Measurements from ENCODE around the gene PPP2R5D. TPM values are rescaled to one million over a fixed set of nuclear protein-coding genes. Genes with fewer than 3 reads are reported as not detected.
A peak's percentile ranks its signal among the peaks of the same experiment; 100 is the strongest.
"Not testable (repeated sequence)": the region's sequence is repeated elsewhere in the genome, so short reads cannot be mapped to it uniquely, and the experiment has no call there.

Gene PPP2R5D
- 10 to 100 TPM; 25.2 to 30.2 TPM for total RNA-seq
- long read RNA-seq, transcript PPP2R5D-208 (16 exons, 3,044 nt) = major isoform, 9 of 27 reads
- long read RNA-seq, partial matches to known transcripts = 16 of 27 reads
- long read RNA-seq, other reads (novel, unspliced or antisense) = 0 of 27 reads

GRCh38 chr6:42984001-42984923, at the start of gene PPP2R5D:
TSS of gene PPP2R5D (plus strand) at chr6:42984570. CDS start at chr6:42984678, 108 bp downstream.
- intact Hi-C loops (cut with DNase I) = loop anchor here in 1 of 2 donors (5.0 kb wide), 1 partner anchor 52 kb away; no protein-coding TSS in a partner anchor
- ATAC-seq (peak; percentile 96 to 97), DNase-seq (peak; percentile 98)

- no peak for DNase-seq
- no peak for ATAC-seq
- intact Hi-C loops (cut with DNase I) = no loop called here
Measured at GRCh38 chr6:42935322-42935721, 49.0 kb upstream of the PPP2R5D start.

GRCh38 chr6:42936398-42936797, 48.0 kb upstream of the PPP2R5D start:
- intact Hi-C loops (cut with DNase I) = no loop called here
- DNase-seq = no peak
- no peak for ATAC-seq

GRCh38 chr6:42937548-42938427, 46.6 kb upstream of the PPP2R5D start:
- ATAC-seq = no peak
- no peak for DNase-seq
- intact Hi-C loops (cut with DNase I) = no loop called here

GRCh38 chr6:42938428-42938796, 46.0 kb upstream of the PPP2R5D start:
- intact Hi-C loops (cut with DNase I) = no loop called here
- no peak for ATAC-seq
- no peak for DNase-seq

- peak in 1 of 2 donors; percentile 21 for ATAC-seq
- intact Hi-C loops (cut with DNase I) = no loop called here
- DNase-seq = no peak
Measured at GRCh38 chr6:42938987-42939809, 45.2 kb upstream of the PPP2R5D start.

- intact Hi-C loops (cut with DNase I) = no loop called here
- DNase-seq (no peak), ATAC-seq (no peak)
Measured at GRCh38 chr6:42939810-42940167, 44.6 kb upstream of the PPP2R5D start.

GRCh38 chr6:42940493-42941045, 43.8 kb upstream of the PPP2R5D start:
- peak in 1 of 2 donors; percentile 10 for ATAC-seq
- no peak for DNase-seq
- intact Hi-C loops (cut with DNase I) = no loop called here

- ATAC-seq; DNase-seq; intact Hi-C loops (cut with DNase I): not testable (repeated sequence)
Measured at GRCh38 chr6:42941356-42941755, 43.0 kb upstream of the PPP2R5D start.

GRCh38 chr6:42942444-42942843, 41.9 kb upstream of the PPP2R5D start:
- no peak for DNase-seq
- intact Hi-C loops (cut with DNase I) = no loop called here
- ATAC-seq = no peak

- DNase-seq (no peak), ATAC-seq (no peak)
- intact Hi-C loops (cut with DNase I) = no loop called here
Measured at GRCh38 chr6:42947950-42948349, 36.4 kb upstream of the PPP2R5D start.

- DNase-seq (no peak), ATAC-seq (no peak)
- intact Hi-C loops (cut with DNase I) = no loop called here
Measured at GRCh38 chr6:42952389-42952788, 32.0 kb upstream of the PPP2R5D start.

- ATAC-seq; intact Hi-C loops (cut with DNase I); DNase-seq: not testable (repeated sequence)
Measured at GRCh38 chr6:42954405-42954804, 30.0 kb upstream of the PPP2R5D start.

GRCh38 chr6:42958125-42958524, 26.2 kb upstream of the PPP2R5D start:
- ATAC-seq (no peak), DNase-seq (no peak)
- intact Hi-C loops (cut with DNase I) = no loop called here

GRCh38 chr6:42959917-42960242, 24.5 kb upstream of the PPP2R5D start:
- intact Hi-C loops (cut with DNase I) = no loop called here
- ATAC-seq (peak in 1 of 2 donors; percentile 5), DNase-seq (no peak)

GRCh38 chr6:42960243-42961019, 23.9 kb upstream of the PPP2R5D start, which contains the start of gene GNMT:
TSS of gene GNMT (plus strand) at chr6:42960754. CDS start at chr6:42960768, 14 bp downstream.
- intact Hi-C loops (cut with DNase I) = no loop called here
- ATAC-seq (peak; percentile 78 to 86), DNase-seq (peak; percentile 58)

- DNase-seq (no peak), ATAC-seq (no peak)
- intact Hi-C loops (cut with DNase I) = no loop called here
Measured at GRCh38 chr6:42961020-42961470, 23.3 kb upstream of the PPP2R5D start.

- ATAC-seq (no peak), DNase-seq (no peak)
- intact Hi-C loops (cut with DNase I) = no loop called here
Measured at GRCh38 chr6:42962096-42962495, 22.3 kb upstream of the PPP2R5D start.

Data from left cardiac atrium (tissue), 4 donors.